ENCODE measurements around the gene C7.
"Not testable (repeated sequence)": the region's sequence is repeated elsewhere in the genome, so short reads cannot be mapped to it uniquely, and the experiment has no call there.

DNA sequence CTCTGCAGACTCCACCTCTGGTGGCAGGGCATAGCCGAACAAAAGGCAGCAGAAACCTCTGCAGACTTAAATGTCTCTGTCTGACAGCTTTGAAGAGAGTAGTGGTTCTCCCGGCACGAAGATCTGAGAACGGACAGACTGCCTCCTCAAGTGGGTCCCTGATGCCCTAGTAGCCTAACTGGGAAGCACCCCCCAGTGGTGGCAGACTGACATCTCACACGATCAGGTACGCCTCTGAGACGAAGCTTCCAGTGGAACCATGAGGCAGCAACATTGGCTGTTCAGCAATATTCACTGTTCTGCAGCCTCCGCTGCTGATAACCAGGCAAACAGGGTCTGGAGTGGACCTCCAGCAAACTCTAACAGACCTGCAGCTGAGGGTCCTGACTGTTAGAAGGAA, 113.3 kb downstream of the C7 start:
- not testable (repeated sequence) for TF ChIP-seq EZH2 (conservative IDR thresholded peaks at IDR 0.05; ENCODE audit: low read depth, low read length); HDAC6 (IDR thresholded peaks at IDR 0.05; ENCODE audit: low read depth, low read length); NFE2L2 (IDR thresholded peaks at IDR 0.05; ENCODE audit: low read length); GABPA (IDR thresholded peaks at IDR 0.05; ENCODE audit: low read depth, low read length); GABPA (CRISPR knock-in tag; IDR thresholded peaks at IDR 0.05; ENCODE audit: low read depth); SRSF1 (optimal IDR thresholded peaks at IDR 0.05; ENCODE audit: low read depth, low read length); CBX5 (CRISPR knock-in tag; IDR thresholded peaks at IDR 0.05; ENCODE audit: borderline replicate concordance); FOXA1 (IDR thresholded peaks at IDR 0.05); FOXA1 (CRISPR knock-in tag; IDR thresholded peaks at IDR 0.05); ZBTB1 (CRISPR knock-in tag; IDR thresholded peaks at IDR 0.05; ENCODE audit: borderline replicate concordance); SP1 (IDR thresholded peaks at IDR 0.05); SP1 (CRISPR knock-in tag; IDR thresholded peaks at IDR 0.05)
- TF ChIP-seq, protein P1, sequence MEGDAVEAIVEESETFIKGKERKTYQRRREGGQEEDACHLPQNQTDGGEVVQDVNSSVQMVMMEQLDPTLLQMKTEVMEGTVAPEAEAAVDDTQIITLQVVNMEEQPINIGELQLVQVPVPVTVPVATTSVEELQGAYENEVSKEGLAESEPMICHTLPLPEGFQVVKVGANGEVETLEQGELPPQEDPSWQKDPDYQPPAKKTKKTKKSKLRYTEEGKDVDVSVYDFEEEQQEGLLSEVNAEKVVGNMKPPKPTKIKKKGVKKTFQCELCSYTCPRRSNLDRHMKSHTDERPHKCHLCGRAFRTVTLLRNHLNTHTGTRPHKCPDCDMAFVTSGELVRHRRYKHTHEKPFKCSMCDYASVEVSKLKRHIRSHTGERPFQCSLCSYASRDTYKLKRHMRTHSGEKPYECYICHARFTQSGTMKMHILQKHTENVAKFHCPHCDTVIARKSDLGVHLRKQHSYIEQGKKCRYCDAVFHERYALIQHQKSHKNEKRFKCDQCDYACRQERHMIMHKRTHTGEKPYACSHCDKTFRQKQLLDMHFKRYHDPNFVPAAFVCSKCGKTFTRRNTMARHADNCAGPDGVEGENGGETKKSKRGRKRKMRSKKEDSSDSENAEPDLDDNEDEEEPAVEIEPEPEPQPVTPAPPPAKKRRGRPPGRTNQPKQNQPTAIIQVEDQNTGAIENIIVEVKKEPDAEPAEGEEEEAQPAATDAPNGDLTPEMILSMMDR (CRISPR knock-in tag; IDR thresholded peaks at IDR 0.05): peak; percentile 27; the same call in 1 of the 2 replicates
- TF ChIP-seq, protein P2, sequence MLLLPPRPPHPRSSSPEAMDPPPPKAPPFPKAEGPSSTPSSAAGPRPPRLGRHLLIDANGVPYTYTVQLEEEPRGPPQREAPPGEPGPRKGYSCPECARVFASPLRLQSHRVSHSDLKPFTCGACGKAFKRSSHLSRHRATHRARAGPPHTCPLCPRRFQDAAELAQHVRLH (CRISPR knock-in tag; IDR thresholded peaks at IDR 0.05; ENCODE audit: borderline replicate concordance, low read depth): not testable (repeated sequence)
